Panc1 (cell line): ENCODE measurements around the gene KAT6B.

Experiments used
- POLR2AphosphoS5 ChIP-seq: IDR thresholded peaks from 2 replicates; pipeline ENCODE4 v1.6.1; 2012; ENCODE audit warnings: mild to moderate bottlenecking, low read depth, low read length, moderate library complexity
- SIN3A ChIP-seq: IDR thresholded peaks from 2 replicates; pipeline ENCODE4 v1.6.1; 2012; ENCODE audit warnings: low read depth, mild to moderate bottlenecking, low read length, moderate library complexity, borderline replicate concordance; ENCODE audit not compliant: insufficient read depth
- TCF7L2 ChIP-seq: IDR thresholded peaks from 2 replicates; pipeline ENCODE4 v1.6.1; 2011; ENCODE audit warnings: mild to moderate bottlenecking, low read depth, low read length, inconsistent platforms
- TF ChIP-seq, protein P1 (sequence below): fragments of 450-650 bp; IDR thresholded peaks from 2 replicates; pipeline ENCODE4 v1.5.1; 2017; ENCODE audit warnings: mild to moderate bottlenecking
- TF ChIP-seq, protein P2 (sequence below), 2 experiments: IDR thresholded peaks; 2 replicates each; pipeline ENCODE4 v1.6.1; 2011 to 2012; ENCODE audit warnings: low read depth in 2 of 2, control low read depth in 1 of 2, low read length in 1 of 2, mild to moderate bottlenecking in 1 of 2, moderate library complexity in 1 of 2; ENCODE audit not compliant: insufficient read depth in 1 of 2

DNA sequence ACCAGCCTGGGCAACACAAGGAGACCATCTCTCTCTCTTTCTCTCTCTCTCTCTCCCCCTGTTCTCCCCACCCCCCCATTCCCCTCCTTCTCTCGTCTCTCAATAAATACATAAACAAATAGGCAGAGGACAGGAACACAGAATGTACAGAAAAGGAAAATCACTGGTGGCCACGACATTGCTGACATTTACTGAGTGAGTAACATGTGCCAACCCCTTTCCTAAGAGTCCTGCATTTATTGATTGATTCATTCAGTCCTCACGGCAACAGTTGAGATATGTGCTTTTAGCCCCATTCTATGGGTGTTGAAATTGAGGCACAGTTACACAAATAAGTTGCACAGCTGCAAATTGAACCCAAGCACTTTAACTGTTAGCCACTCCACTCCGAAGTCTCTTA is 170.8 kb downstream of the KAT6B start:
- TF ChIP-seq, protein P1, sequence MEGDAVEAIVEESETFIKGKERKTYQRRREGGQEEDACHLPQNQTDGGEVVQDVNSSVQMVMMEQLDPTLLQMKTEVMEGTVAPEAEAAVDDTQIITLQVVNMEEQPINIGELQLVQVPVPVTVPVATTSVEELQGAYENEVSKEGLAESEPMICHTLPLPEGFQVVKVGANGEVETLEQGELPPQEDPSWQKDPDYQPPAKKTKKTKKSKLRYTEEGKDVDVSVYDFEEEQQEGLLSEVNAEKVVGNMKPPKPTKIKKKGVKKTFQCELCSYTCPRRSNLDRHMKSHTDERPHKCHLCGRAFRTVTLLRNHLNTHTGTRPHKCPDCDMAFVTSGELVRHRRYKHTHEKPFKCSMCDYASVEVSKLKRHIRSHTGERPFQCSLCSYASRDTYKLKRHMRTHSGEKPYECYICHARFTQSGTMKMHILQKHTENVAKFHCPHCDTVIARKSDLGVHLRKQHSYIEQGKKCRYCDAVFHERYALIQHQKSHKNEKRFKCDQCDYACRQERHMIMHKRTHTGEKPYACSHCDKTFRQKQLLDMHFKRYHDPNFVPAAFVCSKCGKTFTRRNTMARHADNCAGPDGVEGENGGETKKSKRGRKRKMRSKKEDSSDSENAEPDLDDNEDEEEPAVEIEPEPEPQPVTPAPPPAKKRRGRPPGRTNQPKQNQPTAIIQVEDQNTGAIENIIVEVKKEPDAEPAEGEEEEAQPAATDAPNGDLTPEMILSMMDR, result no peak
- no peak for TF ChIP-seq POLR2AphosphoS5
- TF ChIP-seq, protein P2, sequence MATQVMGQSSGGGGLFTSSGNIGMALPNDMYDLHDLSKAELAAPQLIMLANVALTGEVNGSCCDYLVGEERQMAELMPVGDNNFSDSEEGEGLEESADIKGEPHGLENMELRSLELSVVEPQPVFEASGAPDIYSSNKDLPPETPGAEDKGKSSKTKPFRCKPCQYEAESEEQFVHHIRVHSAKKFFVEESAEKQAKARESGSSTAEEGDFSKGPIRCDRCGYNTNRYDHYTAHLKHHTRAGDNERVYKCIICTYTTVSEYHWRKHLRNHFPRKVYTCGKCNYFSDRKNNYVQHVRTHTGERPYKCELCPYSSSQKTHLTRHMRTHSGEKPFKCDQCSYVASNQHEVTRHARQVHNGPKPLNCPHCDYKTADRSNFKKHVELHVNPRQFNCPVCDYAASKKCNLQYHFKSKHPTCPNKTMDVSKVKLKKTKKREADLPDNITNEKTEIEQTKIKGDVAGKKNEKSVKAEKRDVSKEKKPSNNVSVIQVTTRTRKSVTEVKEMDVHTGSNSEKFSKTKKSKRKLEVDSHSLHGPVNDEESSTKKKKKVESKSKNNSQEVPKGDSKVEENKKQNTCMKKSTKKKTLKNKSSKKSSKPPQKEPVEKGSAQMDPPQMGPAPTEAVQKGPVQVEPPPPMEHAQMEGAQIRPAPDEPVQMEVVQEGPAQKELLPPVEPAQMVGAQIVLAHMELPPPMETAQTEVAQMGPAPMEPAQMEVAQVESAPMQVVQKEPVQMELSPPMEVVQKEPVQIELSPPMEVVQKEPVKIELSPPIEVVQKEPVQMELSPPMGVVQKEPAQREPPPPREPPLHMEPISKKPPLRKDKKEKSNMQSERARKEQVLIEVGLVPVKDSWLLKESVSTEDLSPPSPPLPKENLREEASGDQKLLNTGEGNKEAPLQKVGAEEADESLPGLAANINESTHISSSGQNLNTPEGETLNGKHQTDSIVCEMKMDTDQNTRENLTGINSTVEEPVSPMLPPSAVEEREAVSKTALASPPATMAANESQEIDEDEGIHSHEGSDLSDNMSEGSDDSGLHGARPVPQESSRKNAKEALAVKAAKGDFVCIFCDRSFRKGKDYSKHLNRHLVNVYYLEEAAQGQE (IDR thresholded peaks at IDR 0.05; ENCODE audit: insufficient read depth in 1 of 2, low read depth in 2 of 2, low read length in 1 of 2), result no peak
- TF ChIP-seq SIN3A, result no peak
- TF ChIP-seq TCF7L2, result no peak
